ENCODE results near the gene OR1J1. TPM values are rescaled to one million over a fixed set of nuclear protein-coding genes. Genes with fewer than 3 reads are reported as not detected.

OR1J1 gene
- total RNA-seq, 1 donor: not detected

DNA sequence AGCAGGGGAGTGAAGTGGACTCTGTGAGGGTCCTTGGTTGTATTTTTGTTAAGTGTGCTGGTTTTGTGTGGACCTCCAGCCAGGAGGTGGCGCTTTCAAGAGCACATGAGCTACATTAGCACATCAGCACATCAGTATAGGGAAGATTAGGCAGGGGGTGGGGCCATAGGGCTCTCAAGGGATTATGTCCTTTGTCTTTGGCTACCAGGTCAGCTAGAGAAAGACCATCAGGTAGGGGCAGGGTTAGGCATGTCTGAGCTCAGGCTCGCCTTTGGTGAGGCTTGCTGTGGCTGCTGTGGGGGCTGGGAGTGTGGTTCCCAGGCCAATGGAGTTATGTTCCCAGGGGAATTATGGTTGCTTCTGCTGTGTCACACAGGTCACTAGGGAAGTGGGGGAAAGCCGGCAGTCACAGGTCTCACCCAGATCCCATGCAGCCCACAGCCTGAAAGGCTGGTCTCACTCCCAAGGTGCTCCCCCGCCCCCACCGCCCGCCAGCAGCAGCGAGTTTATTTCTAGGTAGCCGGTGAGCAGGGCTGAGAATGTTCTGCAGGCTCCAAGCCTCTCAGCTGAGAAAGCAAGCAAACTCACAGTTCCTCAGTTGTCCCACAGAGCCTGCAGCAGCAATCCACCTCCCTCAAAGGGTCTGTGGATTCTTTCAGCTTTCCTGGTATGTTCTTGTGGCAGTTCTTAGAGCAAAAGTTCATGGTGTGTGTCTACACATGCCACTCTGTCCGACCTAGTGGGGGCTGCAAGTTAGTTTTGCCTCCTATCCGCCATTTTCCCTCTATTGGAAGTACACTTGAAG, 13.7 kb downstream of the OR1J1 start:
- no peaks in the 10 kb centered on the region for H4K20me1 ChIP-seq (ENCODE audit: insufficient read depth, low read length)
- TF ChIP-seq, protein P1, sequence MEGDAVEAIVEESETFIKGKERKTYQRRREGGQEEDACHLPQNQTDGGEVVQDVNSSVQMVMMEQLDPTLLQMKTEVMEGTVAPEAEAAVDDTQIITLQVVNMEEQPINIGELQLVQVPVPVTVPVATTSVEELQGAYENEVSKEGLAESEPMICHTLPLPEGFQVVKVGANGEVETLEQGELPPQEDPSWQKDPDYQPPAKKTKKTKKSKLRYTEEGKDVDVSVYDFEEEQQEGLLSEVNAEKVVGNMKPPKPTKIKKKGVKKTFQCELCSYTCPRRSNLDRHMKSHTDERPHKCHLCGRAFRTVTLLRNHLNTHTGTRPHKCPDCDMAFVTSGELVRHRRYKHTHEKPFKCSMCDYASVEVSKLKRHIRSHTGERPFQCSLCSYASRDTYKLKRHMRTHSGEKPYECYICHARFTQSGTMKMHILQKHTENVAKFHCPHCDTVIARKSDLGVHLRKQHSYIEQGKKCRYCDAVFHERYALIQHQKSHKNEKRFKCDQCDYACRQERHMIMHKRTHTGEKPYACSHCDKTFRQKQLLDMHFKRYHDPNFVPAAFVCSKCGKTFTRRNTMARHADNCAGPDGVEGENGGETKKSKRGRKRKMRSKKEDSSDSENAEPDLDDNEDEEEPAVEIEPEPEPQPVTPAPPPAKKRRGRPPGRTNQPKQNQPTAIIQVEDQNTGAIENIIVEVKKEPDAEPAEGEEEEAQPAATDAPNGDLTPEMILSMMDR (IDR thresholded peaks at IDR 0.05; ENCODE audit: extremely low read depth, low read depth, low read length): peak; percentile 39
- peak overlapping the region; percentile 38 for H3K27ac ChIP-seq (ENCODE audit: low read depth, low read length)
- H2AFZ ChIP-seq (ENCODE audit: low read length): peak overlapping the region; percentile 58
- peak overlapping the region; percentile 72 for H3K4me3 ChIP-seq (ENCODE audit: insufficient read depth, low read length)
- H3K4me1 ChIP-seq (ENCODE audit: insufficient read depth, low read length): peaks cover 12% of the 10 kb centered on the region
- H3K36me3 ChIP-seq (ENCODE audit: insufficient read depth, low read length): no peaks in the 10 kb centered on the region
- H3K9me3 ChIP-seq (ENCODE audit: low read depth, low read length): peaks cover 6% of the 10 kb centered on the region
- H3K79me2 ChIP-seq (ENCODE audit: insufficient read depth, low read length): no peaks in the 10 kb centered on the region
- peaks cover 29% of the 10 kb centered on the region for H3K27me3 ChIP-seq (ENCODE audit: insufficient read depth, low read length)
- no peak for DNase-seq (ENCODE audit: insufficient read length, low spot score, missing footprints)
- peak overlapping the region; percentile 69 for H3K4me2 ChIP-seq (ENCODE audit: insufficient read depth, low read length)

DNA sequence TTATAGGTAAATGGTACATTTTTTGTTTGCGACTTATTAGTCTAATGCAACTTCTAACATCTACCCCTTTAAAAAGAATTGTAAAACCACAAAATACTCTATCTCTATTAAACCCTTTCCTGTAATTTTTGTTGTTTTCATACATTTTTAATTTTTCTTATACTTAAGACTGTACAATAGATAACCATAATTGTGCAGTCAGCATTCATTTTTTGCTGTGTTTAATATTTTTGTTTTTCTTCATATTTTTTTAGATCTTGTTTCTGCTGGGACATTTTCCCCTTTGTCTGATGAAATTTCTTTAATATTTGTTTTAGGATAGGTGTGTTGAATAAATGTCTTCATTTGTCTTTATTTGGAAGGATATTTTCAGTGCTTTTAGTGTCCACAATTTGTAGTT, 19.9 kb downstream of the OR1J1 start:
- H3K4me2 ChIP-seq (ENCODE audit: insufficient read depth, low read length): no peak overlapping the region
- no peaks in the 10 kb centered on the region for H3K9me3 ChIP-seq (ENCODE audit: low read depth, low read length)
- H2AFZ ChIP-seq (ENCODE audit: low read length): no peak overlapping the region
- no peaks in the 10 kb centered on the region for H3K4me1 ChIP-seq (ENCODE audit: insufficient read depth, low read length)
- H3K36me3 ChIP-seq (ENCODE audit: insufficient read depth, low read length): no peaks in the 10 kb centered on the region
- H3K4me3 ChIP-seq (ENCODE audit: insufficient read depth, low read length): no peak overlapping the region
- TF ChIP-seq, protein P1 (IDR thresholded peaks at IDR 0.05; ENCODE audit: extremely low read depth, low read depth, low read length): no peak
- peaks cover 41% of the 10 kb centered on the region for H3K27me3 ChIP-seq (ENCODE audit: insufficient read depth, low read length)
- H4K20me1 ChIP-seq (ENCODE audit: insufficient read depth, low read length): no peaks in the 10 kb centered on the region
- H3K79me2 ChIP-seq (ENCODE audit: insufficient read depth, low read length): no peaks in the 10 kb centered on the region
- no peak for DNase-seq (ENCODE audit: insufficient read length, low spot score, missing footprints)
- no peak overlapping the region for H3K27ac ChIP-seq (ENCODE audit: low read depth, low read length)

DNA sequence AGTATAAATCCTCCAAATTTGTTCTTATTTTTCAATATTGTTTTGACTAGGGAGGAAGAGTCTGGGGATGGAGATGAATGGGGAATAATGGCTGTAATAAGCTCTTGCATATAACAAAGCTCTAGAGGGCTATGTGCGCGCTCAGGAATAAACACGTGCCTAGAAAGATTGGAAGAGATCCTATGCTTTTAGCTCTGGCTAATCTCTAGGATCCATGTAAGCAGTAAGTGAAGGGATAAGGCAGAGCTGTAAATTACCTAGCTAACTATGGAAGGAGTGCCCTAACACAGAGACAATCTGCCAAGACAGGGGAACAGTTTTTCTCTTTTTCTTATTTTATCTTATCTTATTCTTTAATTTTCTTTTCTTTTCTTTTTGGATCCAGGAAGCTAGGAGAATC, 21.6 kb downstream of the OR1J1 start:
- DNase-seq (ENCODE audit: insufficient read length, low spot score, missing footprints): no peak
- no peaks in the 10 kb centered on the region for H4K20me1 ChIP-seq (ENCODE audit: insufficient read depth, low read length)
- H2AFZ ChIP-seq (ENCODE audit: low read length): no peak overlapping the region
- H3K36me3 ChIP-seq (ENCODE audit: insufficient read depth, low read length): no peaks in the 10 kb centered on the region
- no peaks in the 10 kb centered on the region for H3K9me3 ChIP-seq (ENCODE audit: low read depth, low read length)
- H3K4me1 ChIP-seq (ENCODE audit: insufficient read depth, low read length): no peaks in the 10 kb centered on the region
- H3K4me2 ChIP-seq (ENCODE audit: insufficient read depth, low read length): no peak overlapping the region
- H3K79me2 ChIP-seq (ENCODE audit: insufficient read depth, low read length): no peaks in the 10 kb centered on the region
- TF ChIP-seq, protein P1 (IDR thresholded peaks at IDR 0.05; ENCODE audit: extremely low read depth, low read depth, low read length): no peak
- H3K27ac ChIP-seq (ENCODE audit: low read depth, low read length): no peak overlapping the region
- peaks cover 27% of the 10 kb centered on the region for H3K27me3 ChIP-seq (ENCODE audit: insufficient read depth, low read length)
- H3K4me3 ChIP-seq (ENCODE audit: insufficient read depth, low read length): no peak overlapping the region

DNA sequence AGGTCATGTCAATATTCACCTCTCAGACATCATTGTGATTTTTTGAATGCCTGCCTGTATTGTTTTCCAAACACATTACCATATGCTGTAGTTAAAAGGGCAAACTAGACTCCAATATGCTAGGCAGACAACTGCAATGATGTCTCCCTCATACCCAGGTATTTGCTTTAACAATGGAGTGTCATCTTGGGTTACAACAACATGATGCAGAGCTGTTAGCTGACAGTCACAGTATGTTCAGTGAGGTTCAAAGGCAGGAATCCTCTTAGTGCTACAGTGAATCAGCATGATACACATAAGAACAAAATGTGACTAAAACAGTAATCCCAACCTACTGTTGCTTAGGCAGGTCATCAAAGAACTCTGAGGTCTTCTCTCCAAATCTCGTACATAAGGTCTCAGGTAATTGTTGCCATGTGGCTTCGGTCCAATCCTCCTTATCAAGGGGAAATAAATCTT, 24.0 kb downstream of the OR1J1 start:
- H2AFZ ChIP-seq (ENCODE audit: low read length): no peak overlapping the region
- no peaks in the 10 kb centered on the region for H4K20me1 ChIP-seq (ENCODE audit: insufficient read depth, low read length)
- no peaks in the 10 kb centered on the region for H3K79me2 ChIP-seq (ENCODE audit: insufficient read depth, low read length)
- DNase-seq (ENCODE audit: insufficient read length, low spot score, missing footprints): peak; percentile 30
- no peak overlapping the region for H3K4me3 ChIP-seq (ENCODE audit: insufficient read depth, low read length)
- no peak overlapping the region for H3K27ac ChIP-seq (ENCODE audit: low read depth, low read length)
- H3K27me3 ChIP-seq (ENCODE audit: insufficient read depth, low read length): peaks cover 13% of the 10 kb centered on the region
- no peaks in the 10 kb centered on the region for H3K4me1 ChIP-seq (ENCODE audit: insufficient read depth, low read length)
- no peaks in the 10 kb centered on the region for H3K36me3 ChIP-seq (ENCODE audit: insufficient read depth, low read length)
- TF ChIP-seq, protein P1 (IDR thresholded peaks at IDR 0.05; ENCODE audit: extremely low read depth, low read depth, low read length): no peak
- no peak overlapping the region for H3K4me2 ChIP-seq (ENCODE audit: insufficient read depth, low read length)
- H3K9me3 ChIP-seq (ENCODE audit: low read depth, low read length): no peaks in the 10 kb centered on the region

Measured in osteoblast (primary cell).